Measurements from ENCODE around the gene ABCA4. TPM values are rescaled to one million over a fixed set of nuclear protein-coding genes. Genes with fewer than 3 reads are reported as not detected.

The ABCA4 gene
- total and polyA plus RNA-seq, 2 experiments from 2014 or later = 0.53 to 1.4 TPM

- H3K4me3 ChIP-seq = no peak overlapping the region
- no peaks in the 10 kb centered on the region for H4K20me1 ChIP-seq (ENCODE audit: insufficient read depth, poor library complexity, severe bottlenecking)
- no peaks in the 10 kb centered on the region for H3K9me2 ChIP-seq (replicated peaks; ENCODE audit: insufficient read depth)
- DNase-seq (ENCODE audit: low spot score) = no peak
- WGBS (ENCODE audit: low lambda C conversion rate, missing lambda C conversion rate) = 90% methylated on average over 8 of the region's 8 CpGs
- no peaks in the 10 kb centered on the region for H3K27me3 ChIP-seq
- no peak overlapping the region for H3K27ac ChIP-seq
- no peaks in the 10 kb centered on the region for H3K36me3 ChIP-seq (replicated peaks; ENCODE audit: insufficient read depth, low read depth)
- H3K4me2 ChIP-seq = no peak overlapping the region
- H3K9me3 ChIP-seq (ENCODE audit: low read depth) = no peaks in the 10 kb centered on the region
- no peaks in the 10 kb centered on the region for H3K79me2 ChIP-seq
- no peak for TF ChIP-seq EZH2 (IDR thresholded peaks at IDR 0.05; ENCODE audit: borderline replicate concordance)
- TF ChIP-seq EZH2phosphoT487 (IDR thresholded peaks at IDR 0.05; ENCODE audit: low read depth, severe bottlenecking, unreplicated experiment) = no peak
- TF ChIP-seq, protein P1, sequence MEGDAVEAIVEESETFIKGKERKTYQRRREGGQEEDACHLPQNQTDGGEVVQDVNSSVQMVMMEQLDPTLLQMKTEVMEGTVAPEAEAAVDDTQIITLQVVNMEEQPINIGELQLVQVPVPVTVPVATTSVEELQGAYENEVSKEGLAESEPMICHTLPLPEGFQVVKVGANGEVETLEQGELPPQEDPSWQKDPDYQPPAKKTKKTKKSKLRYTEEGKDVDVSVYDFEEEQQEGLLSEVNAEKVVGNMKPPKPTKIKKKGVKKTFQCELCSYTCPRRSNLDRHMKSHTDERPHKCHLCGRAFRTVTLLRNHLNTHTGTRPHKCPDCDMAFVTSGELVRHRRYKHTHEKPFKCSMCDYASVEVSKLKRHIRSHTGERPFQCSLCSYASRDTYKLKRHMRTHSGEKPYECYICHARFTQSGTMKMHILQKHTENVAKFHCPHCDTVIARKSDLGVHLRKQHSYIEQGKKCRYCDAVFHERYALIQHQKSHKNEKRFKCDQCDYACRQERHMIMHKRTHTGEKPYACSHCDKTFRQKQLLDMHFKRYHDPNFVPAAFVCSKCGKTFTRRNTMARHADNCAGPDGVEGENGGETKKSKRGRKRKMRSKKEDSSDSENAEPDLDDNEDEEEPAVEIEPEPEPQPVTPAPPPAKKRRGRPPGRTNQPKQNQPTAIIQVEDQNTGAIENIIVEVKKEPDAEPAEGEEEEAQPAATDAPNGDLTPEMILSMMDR (IDR thresholded peaks at IDR 0.05; ENCODE audit: poor library complexity) = no peak
- H2AFZ ChIP-seq = no peak overlapping the region
- peaks cover 21% of the 10 kb centered on the region for H3K4me1 ChIP-seq (ENCODE audit: insufficient read depth)
Measured at GRCh38 chr1:94024104-94024792, 96.7 kb downstream of the ABCA4 start.

- H4K20me1 ChIP-seq (ENCODE audit: insufficient read depth, poor library complexity, severe bottlenecking) = no peaks in the 10 kb centered on the region
- H3K4me3 ChIP-seq = no peak overlapping the region
- no peaks in the 10 kb centered on the region for H3K9me3 ChIP-seq (ENCODE audit: low read depth)
- H3K4me2 ChIP-seq = no peak overlapping the region
- no peaks in the 10 kb centered on the region for H3K27me3 ChIP-seq
- peak overlapping the region; percentile 76 for H3K27ac ChIP-seq
- DNase-seq (ENCODE audit: low spot score) = no peak
- H3K79me2 ChIP-seq = no peaks in the 10 kb centered on the region
- H3K36me3 ChIP-seq (replicated peaks; ENCODE audit: insufficient read depth, low read depth) = no peaks in the 10 kb centered on the region
- H3K4me1 ChIP-seq (ENCODE audit: insufficient read depth) = peaks cover 21% of the 10 kb centered on the region
- 92% methylated on average over 6 of the region's 6 CpGs for WGBS (ENCODE audit: low lambda C conversion rate, missing lambda C conversion rate)
- no peak for TF ChIP-seq EZH2 (IDR thresholded peaks at IDR 0.05; ENCODE audit: borderline replicate concordance)
- TF ChIP-seq, protein P1 (IDR thresholded peaks at IDR 0.05; ENCODE audit: poor library complexity) = no peak
- TF ChIP-seq EZH2phosphoT487 (IDR thresholded peaks at IDR 0.05; ENCODE audit: low read depth, severe bottlenecking, unreplicated experiment) = no peak
- no peaks in the 10 kb centered on the region for H3K9me2 ChIP-seq (replicated peaks; ENCODE audit: insufficient read depth)
- H2AFZ ChIP-seq = no peak overlapping the region
Measured at GRCh38 chr1:94022471-94023189, 98.3 kb downstream of the ABCA4 start.

DNA sequence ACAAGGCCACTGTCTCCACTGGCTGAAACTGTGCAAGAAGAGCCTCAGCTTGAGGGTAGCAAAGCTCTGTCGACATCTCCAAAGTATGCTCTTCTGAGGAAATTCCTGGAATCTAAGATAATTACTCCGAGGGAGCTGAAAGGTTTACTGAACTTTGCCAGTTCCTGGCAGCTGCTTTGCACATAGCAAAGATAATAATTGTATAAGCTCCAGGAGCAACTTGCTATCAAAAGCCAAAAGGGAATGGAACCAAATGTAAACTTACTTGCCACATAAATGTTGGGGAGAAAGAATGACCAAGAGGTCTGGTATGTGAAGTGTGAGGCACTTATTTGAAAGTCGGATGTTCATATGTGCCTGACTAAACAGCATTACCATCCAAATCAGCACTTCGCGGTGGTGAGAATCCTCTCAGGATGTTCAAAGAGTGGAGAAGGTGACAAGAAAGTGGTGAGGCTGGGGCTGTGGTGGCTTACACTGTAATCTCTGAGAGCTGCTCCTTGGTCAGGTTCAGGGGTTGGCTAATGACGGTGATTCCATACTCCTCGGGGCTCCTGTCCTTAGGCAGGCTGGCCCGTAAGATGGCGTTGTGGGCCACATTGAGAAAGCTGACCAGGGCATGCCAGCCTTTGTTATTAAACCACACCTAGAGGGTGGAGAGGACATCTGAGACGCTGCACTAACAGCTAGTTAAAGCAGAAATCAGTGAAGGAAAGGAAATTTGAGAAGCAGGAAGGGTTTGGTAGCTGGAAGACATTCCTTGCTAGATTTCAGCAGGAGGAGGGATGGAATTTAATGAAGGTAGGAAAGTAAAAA, 100.0 kb downstream of the ABCA4 start:
- Histone ChIP-seq H3K27ac (peak overlapping the region; percentile 76), H3K27me3 (no peaks in the 10 kb centered on the region), H3K9me3 (ENCODE audit: low read depth) (no peaks in the 10 kb centered on the region), H3K9me2 (replicated peaks; ENCODE audit: insufficient read depth) (no peaks in the 10 kb centered on the region), H3K4me3 (no peak overlapping the region), H3K4me2 (peak overlapping the region; percentile 12), H2AFZ (no peak overlapping the region), H3K79me2 (no peaks in the 10 kb centered on the region), H3K4me1 (ENCODE audit: insufficient read depth) (peaks cover 21% of the 10 kb centered on the region), H4K20me1 (ENCODE audit: insufficient read depth, poor library complexity, severe bottlenecking) (no peaks in the 10 kb centered on the region), H3K36me3 (replicated peaks; ENCODE audit: insufficient read depth, low read depth) (no peaks in the 10 kb centered on the region)
- TF ChIP-seq, protein P1 (IDR thresholded peaks at IDR 0.05; ENCODE audit: poor library complexity) = no peak
- TF ChIP-seq EZH2 (IDR thresholded peaks at IDR 0.05; ENCODE audit: borderline replicate concordance) (no peak), EZH2phosphoT487 (IDR thresholded peaks at IDR 0.05; ENCODE audit: low read depth, severe bottlenecking, unreplicated experiment) (no peak)
- 52% methylated on average over 10 of the region's 10 CpGs for WGBS (ENCODE audit: low lambda C conversion rate, missing lambda C conversion rate)
- DNase-seq (ENCODE audit: low spot score) = peak; percentile 60
